ENCODE measurements around the gene ZNF300. TPM values are rescaled to one million over a fixed set of nuclear protein-coding genes. Genes with fewer than 3 reads are reported as not detected.
"Not testable (repeated sequence)": the region's sequence is repeated elsewhere in the genome, so short reads cannot be mapped to it uniquely, and the experiment has no call there.

The ZNF300 gene
- total RNA-seq, 1 donor, result 6.9 TPM

DNA sequence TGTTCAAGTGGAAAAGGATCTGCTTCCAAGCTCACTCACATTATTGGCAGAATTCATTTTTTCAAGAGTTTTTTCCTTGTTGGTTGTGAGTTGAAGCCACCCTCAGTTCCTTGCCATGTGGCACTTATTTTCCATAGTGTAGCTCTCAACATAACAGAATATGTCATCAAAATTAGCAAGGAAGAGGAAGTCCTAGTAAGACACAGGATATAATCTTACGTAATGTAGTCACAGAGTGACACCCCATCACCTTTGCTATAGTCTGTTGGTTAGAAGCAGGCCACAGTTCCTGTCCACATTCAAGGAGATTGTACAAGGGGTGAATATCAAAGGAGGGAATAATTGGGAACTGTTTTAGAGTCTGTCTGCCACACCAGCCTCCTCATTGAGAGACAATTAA lies 42.7 kb downstream of the ZNF300 start:
- TF ChIP-seq, protein P1, sequence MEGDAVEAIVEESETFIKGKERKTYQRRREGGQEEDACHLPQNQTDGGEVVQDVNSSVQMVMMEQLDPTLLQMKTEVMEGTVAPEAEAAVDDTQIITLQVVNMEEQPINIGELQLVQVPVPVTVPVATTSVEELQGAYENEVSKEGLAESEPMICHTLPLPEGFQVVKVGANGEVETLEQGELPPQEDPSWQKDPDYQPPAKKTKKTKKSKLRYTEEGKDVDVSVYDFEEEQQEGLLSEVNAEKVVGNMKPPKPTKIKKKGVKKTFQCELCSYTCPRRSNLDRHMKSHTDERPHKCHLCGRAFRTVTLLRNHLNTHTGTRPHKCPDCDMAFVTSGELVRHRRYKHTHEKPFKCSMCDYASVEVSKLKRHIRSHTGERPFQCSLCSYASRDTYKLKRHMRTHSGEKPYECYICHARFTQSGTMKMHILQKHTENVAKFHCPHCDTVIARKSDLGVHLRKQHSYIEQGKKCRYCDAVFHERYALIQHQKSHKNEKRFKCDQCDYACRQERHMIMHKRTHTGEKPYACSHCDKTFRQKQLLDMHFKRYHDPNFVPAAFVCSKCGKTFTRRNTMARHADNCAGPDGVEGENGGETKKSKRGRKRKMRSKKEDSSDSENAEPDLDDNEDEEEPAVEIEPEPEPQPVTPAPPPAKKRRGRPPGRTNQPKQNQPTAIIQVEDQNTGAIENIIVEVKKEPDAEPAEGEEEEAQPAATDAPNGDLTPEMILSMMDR (IDR thresholded peaks at IDR 0.05; ENCODE audit: insufficient read depth, low read depth, low read length), result no peak
- no peak for DNase-seq (ENCODE audit: low read depth)

DNA sequence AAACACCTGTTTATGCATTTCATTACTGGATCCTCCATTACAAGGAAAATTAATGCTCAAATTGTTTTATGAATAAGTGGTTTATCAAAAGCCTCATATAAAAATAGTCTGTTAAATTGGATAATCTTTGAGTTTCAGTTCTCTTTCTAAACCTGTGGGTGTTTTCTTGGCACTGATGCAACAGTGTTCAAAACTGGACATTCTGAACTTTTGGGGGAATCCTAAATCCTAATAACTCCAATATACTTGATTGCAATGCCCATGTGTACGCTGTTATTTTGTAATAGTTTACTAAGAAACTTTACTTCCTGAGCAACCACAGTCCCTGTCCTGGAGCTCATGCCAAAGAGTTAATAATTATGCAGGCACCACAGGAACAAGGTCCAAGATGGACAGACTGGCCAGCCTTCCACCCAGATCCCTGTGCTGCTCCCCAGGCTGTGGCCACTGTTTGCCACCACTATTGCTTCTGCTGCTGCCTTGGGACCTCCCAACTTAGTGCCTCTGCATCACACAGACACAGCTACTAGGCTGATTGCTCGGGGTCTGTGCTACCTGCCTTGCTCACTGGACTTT lies 44.4 kb downstream of the ZNF300 start:
- TF ChIP-seq, protein P1 (IDR thresholded peaks at IDR 0.05; ENCODE audit: insufficient read depth, low read depth, low read length), result no peak
- no peak for DNase-seq (ENCODE audit: low read depth)

More for the DNA sequence above, 42.7 kb downstream of the ZNF300 start:
- H3K4me3 ChIP-seq (ENCODE audit: low read depth, low read length), result no peak overlapping the region

DNA sequence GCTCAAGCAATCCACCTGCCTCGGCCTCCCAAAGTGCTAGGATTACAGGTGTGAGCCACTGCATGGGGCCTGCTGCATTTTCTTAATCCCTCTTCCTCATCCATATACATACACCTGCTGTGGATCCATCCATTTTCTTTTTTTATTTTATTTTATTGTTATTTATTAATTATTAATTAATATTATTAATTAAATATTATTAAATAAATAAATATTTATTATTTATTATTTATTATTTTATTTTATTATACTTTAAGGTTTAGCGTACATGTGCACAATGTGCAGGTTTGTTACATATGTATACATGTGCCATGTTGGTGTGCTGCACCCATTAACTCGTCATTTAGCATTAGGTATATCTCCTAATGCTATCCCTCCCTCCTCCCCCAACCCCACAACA lies 48.1 kb downstream of the ZNF300 start:
- not testable (repeated sequence) for DNase-seq (ENCODE audit: low read depth); H3K4me3 ChIP-seq (ENCODE audit: low read depth, low read length)

More for the DNA sequence above, 44.4 kb downstream of the ZNF300 start:
- H3K4me3 ChIP-seq (ENCODE audit: low read depth, low read length), result no peak overlapping the region

DNA sequence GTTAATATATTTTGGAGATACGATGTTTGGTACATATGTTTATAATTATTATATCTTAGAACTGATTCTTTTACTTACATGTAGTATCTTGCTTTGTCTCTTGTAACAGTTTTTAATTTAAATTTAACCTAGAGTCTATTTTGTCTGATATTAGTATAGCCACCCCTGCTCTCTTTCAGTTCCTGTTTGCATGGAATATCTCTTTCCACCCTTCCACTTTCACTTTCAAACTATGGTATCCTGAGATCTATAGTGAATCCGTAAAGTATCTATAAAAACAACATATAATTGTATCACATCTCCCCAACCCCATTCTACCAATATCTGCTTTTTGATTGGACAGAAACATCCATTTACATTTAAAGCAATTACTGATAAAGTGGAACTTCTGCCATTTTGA lies 51.2 kb downstream of the ZNF300 start:
- H3K4me3 ChIP-seq (ENCODE audit: low read depth, low read length), result no peak overlapping the region
- no peak for DNase-seq (ENCODE audit: low read depth)
- TF ChIP-seq, protein P1 (IDR thresholded peaks at IDR 0.05; ENCODE audit: insufficient read depth, low read depth, low read length), result no peak

DNA sequence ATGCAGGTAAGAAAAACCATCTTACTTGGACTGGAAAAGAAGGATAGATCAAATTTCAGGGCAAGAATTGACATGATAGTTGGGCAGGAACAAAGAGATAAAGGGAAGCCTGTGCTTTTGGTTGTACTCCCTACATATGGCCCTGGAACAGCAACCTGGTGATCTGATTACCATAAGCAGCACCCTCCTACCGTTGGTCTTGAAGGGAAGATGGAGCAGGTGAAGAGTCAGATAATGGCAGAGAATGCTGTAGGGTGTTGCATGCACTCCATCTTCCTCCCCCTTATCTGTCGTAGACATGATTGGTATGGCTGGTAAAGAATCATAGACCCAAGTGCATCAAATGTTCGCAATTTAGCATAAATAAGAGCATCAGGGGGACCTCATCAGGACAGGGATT lies 53.7 kb downstream of the ZNF300 start:
- no peak for DNase-seq (ENCODE audit: low read depth)
- no peak overlapping the region for H3K4me3 ChIP-seq (ENCODE audit: low read depth, low read length)
- TF ChIP-seq, protein P1 (IDR thresholded peaks at IDR 0.05; ENCODE audit: insufficient read depth, low read depth, low read length), result no peak

DNA sequence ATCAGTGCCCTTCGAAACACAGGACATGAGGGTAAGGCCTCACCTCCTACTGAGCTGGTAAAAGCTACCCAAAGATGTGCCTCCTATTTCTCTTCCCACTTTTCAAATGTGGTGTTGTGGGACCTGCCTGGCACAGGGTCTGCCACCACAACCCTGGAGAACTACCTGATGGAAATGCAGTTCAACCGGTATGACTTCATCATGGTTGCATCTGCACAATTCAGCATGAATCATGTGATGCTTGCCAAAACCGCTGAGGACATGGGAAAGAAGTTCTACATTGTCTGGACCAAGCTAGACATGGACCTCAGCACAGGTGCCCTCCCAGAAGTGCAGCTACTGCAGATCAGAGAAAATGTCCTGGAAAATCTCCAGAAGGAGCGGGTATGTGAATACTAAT lies 56.5 kb downstream of the ZNF300 start:
- DNase-seq (ENCODE audit: low read depth), result no peak
- TF ChIP-seq, protein P1 (IDR thresholded peaks at IDR 0.05; ENCODE audit: insufficient read depth, low read depth, low read length), result no peak
- no peak overlapping the region for H3K4me3 ChIP-seq (ENCODE audit: low read depth, low read length)

DNA sequence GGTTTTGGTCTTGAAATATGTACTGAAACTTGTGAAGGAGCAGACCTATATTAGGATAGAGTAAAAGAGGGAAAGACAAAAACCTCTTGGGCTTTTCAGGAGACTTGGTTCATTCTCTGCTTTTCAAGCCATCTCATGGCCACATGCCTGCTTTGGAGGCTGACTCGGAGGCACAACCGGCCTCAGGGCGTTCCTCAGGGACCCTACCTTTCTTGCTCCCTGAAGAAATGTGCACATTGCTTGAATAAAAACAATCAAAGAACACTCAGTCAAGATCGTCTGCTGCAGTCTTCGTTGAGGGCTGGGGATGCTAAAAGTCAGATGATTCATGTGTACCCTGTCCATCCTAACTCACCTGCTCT lies 57.5 kb downstream of the ZNF300 start:
- H3K4me3 ChIP-seq (ENCODE audit: low read depth, low read length), result no peak overlapping the region
- TF ChIP-seq, protein P1 (IDR thresholded peaks at IDR 0.05; ENCODE audit: insufficient read depth, low read depth, low read length), result no peak
- no peak for DNase-seq (ENCODE audit: low read depth)
